Lower lobe of right lung (tissue), 2 donors: ENCODE data around the gene ST8SIA1. TPM values are rescaled to one million over a fixed set of nuclear protein-coding genes. Genes with fewer than 3 reads are reported as not detected.

Experiments
- ATAC-seq, 2 donors: fragments of 200-7000 bp; cut with Tn5 transposase; one replicate each; pipeline ENCODE4 v1.9.1; 2020 to 2022; ENCODE audit warnings: mild to moderate bottlenecking in 2 of 2, moderate library complexity in 2 of 2
- DNase-seq: peaks from one replicate; pipeline ENCODE4 v3.0.0-alpha.2; 2020
- H3K27ac ChIP-seq: fragments of 200-600 bp; one replicate; pipeline ENCODE4 v1.8.0; 2022
- H3K27me3 ChIP-seq: fragments of 200-600 bp; one replicate; pipeline ENCODE4 v1.8.0; 2022; ENCODE audit warnings: low read depth
- H3K36me3 ChIP-seq: fragments of 200-600 bp; one replicate; pipeline ENCODE4 v1.8.0; 2022; ENCODE audit warnings: mild to moderate bottlenecking
- H3K4me1 ChIP-seq: fragments of 200-600 bp; one replicate; pipeline ENCODE4 v1.8.0; 2022
- H3K4me3 ChIP-seq: fragments of 200-600 bp; one replicate; pipeline ENCODE4 v1.8.0; 2022; ENCODE audit warnings: mild to moderate bottlenecking
- H3K9me3 ChIP-seq: fragments of 200-600 bp; one replicate; pipeline ENCODE4 v1.8.0; 2022
- CTCF ChIP-seq: fragments of 200-600 bp; IDR thresholded peaks from one replicate; pipeline ENCODE4 v1.8.0; 2022; ENCODE audit warnings: antibody characterized with exemption, mild to moderate bottlenecking
- intact Hi-C: fragments of 100-400 bp; cut with DNase I; formaldehyde crosslinking; loops from one replicate; pipeline ENCODE4 v1.11.0; 2022
- total RNA-seq: library from RNA; stranded (reverse); fragmentation: NEBNext Ultra II Directional; extraction: Animal tissue kit (Norgen Biotek cat#: 25700); gene quantifications from one replicate; pipeline ENCODE4 v1.2.1, GENCODE V29; 2021
- donor health status: DM: no; HTN: yes; CAD: no; lungs with severe emphysema.

Gene ST8SIA1
- total RNA-seq, 1 donor from 2014 or later: 9.1 TPM

GRCh38 chr12:22275843-22276242 is 58.7 kb downstream of the ST8SIA1 start:
- Histone ChIP-seq H3K36me3 (no peaks in the 10 kb centered on the region), H3K27me3 (no peaks in the 10 kb centered on the region), H3K27ac (peak overlapping the region; percentile 73), H3K4me3 (no peak overlapping the region), H3K4me1 (no peaks in the 10 kb centered on the region), H3K9me3 (no peaks in the 10 kb centered on the region)
- no peak for TF ChIP-seq CTCF
- peak; percentile 62 for DNase-seq
- intact Hi-C loops: no loop called here
- peak; percentile 87 to 91 for ATAC-seq

- no peak for TF ChIP-seq CTCF
- no peaks in the 10 kb centered on the region for H3K4me1 ChIP-seq
- intact Hi-C loops: no loop called here
- no peaks in the 10 kb centered on the region for H3K9me3 ChIP-seq
- ATAC-seq (no peak), DNase-seq (no peak)
- H3K36me3 ChIP-seq: no peaks in the 10 kb centered on the region
- H3K27ac ChIP-seq: no peak overlapping the region
- no peak overlapping the region for H3K4me3 ChIP-seq
- no peaks in the 10 kb centered on the region for H3K27me3 ChIP-seq
These were observed 62.0 kb downstream of the ST8SIA1 start for GRCh38 chr12:22272335-22273151.

- no peaks in the 10 kb centered on the region for H3K27me3 ChIP-seq
- H3K4me3 ChIP-seq: no peak overlapping the region
- no peaks in the 10 kb centered on the region for H3K4me1 ChIP-seq
- DNase-seq (no peak), ATAC-seq (no peak)
- H3K9me3 ChIP-seq: no peaks in the 10 kb centered on the region
- no peak overlapping the region for H3K27ac ChIP-seq
- no peak for TF ChIP-seq CTCF
- intact Hi-C loops: no loop called here
- H3K36me3 ChIP-seq: no peaks in the 10 kb centered on the region
These were observed 63.5 kb downstream of the ST8SIA1 start for GRCh38 chr12:22271023-22271422.

GRCh38 chr12:22268973-22269372 is 65.5 kb downstream of the ST8SIA1 start:
- H3K9me3 ChIP-seq: no peaks in the 10 kb centered on the region
- H3K27me3 ChIP-seq: no peaks in the 10 kb centered on the region
- no peaks in the 10 kb centered on the region for H3K4me1 ChIP-seq
- DNase-seq: no peak
- no peak for ATAC-seq
- intact Hi-C loops: no loop called here
- no peaks in the 10 kb centered on the region for H3K36me3 ChIP-seq
- no peak for TF ChIP-seq CTCF
- H3K27ac ChIP-seq: no peak overlapping the region
- H3K4me3 ChIP-seq: no peak overlapping the region

- ATAC-seq: no peak
These were observed 66.1 kb downstream of the ST8SIA1 start for GRCh38 chr12:22268406-22268805.

More at GRCh38 chr12:22268406-22268805, 66.1 kb downstream of the ST8SIA1 start:
- H3K9me3 ChIP-seq: no peaks in the 10 kb centered on the region
- intact Hi-C loops: no loop called here
- no peaks in the 10 kb centered on the region for H3K4me1 ChIP-seq
- TF ChIP-seq CTCF: no peak
- H3K36me3 ChIP-seq: no peaks in the 10 kb centered on the region
- no peak overlapping the region for H3K27ac ChIP-seq
- DNase-seq: no peak
- H3K27me3 ChIP-seq: no peaks in the 10 kb centered on the region
- no peak overlapping the region for H3K4me3 ChIP-seq
